Measurements from ENCODE around the gene SEC61A1.

- TF ChIP-seq EP300 (IDR thresholded peaks at IDR 0.05) (no peak), POLR2A (IDR thresholded peaks at IDR 0.05) (no peak), CTCF (IDR thresholded peaks at IDR 0.05) (no peak), POLR2AphosphoS5 (IDR thresholded peaks at IDR 0.05) (no peak)
Observed at GRCh38 chr3:128004661-128005060, 47.6 kb upstream of the SEC61A1 start.
